ENCODE data around the gene DISP3. TPM values are rescaled to one million over a fixed set of nuclear protein-coding genes. Genes with fewer than 3 reads are reported as not detected.

DISP3 gene
- total RNA-seq (under 1 TPM in 5 of 9 donors, not detected in 4; 0.05 to 0.45 (median 0.17) TPM), polyA plus RNA-seq (under 1 TPM in 1 of 2 donors, not detected in 1; 0.03 TPM)
- long read RNA-seq, donor 1 = 0 reads
- long read RNA-seq, donor 2 = 0 reads
- long read RNA-seq, donor 3 = 0 reads

- DNase-seq (peak; percentile 38 to 74 (median 56)), ATAC-seq (peak; percentile 53 to 82 (median 78))
- Histone ChIP-seq H3K36me3 (no peaks in the 10 kb centered on the region), H3K27me3 (peaks cover 14 to 83% (median 39%) of the 10 kb centered on the region in 9 donors), H3K27ac (no peak within 1 kb of the TSS), H3K4me3 (peak within 1 kb of the TSS; percentile 19 to 64 (median 56)), H3K9me3 (no peaks in the 10 kb centered on the region), H3K4me1 (peaks cover 0 to 20% (median 15%) of the 10 kb centered on the region in 12 donors)
- intact Hi-C loops (cut with DNase I) = loop anchor here in 5 of 10 donors (2.0 to 10.0 kb wide), 3 partner anchors 146 to 164 kb away; no protein-coding TSS in a partner anchor
- WGBS, 4 donors = 0 to 1% (median 1%) methylated on average over 44 to 96 of the region's 96 CpGs
- TF ChIP-seq POLR2A (IDR thresholded peaks at IDR 0.05) = peak in 1 of 2 donors; percentile 32
- TF ChIP-seq, protein P1, sequence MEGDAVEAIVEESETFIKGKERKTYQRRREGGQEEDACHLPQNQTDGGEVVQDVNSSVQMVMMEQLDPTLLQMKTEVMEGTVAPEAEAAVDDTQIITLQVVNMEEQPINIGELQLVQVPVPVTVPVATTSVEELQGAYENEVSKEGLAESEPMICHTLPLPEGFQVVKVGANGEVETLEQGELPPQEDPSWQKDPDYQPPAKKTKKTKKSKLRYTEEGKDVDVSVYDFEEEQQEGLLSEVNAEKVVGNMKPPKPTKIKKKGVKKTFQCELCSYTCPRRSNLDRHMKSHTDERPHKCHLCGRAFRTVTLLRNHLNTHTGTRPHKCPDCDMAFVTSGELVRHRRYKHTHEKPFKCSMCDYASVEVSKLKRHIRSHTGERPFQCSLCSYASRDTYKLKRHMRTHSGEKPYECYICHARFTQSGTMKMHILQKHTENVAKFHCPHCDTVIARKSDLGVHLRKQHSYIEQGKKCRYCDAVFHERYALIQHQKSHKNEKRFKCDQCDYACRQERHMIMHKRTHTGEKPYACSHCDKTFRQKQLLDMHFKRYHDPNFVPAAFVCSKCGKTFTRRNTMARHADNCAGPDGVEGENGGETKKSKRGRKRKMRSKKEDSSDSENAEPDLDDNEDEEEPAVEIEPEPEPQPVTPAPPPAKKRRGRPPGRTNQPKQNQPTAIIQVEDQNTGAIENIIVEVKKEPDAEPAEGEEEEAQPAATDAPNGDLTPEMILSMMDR (IDR thresholded peaks at IDR 0.05) = peak; percentile 30 to 69 (median 54)
Measured at GRCh38 chr1:11478571-11479374, at the start of gene DISP3. Gene DISP3 (plus strand): TSS chr1:11479155. CDS start chr1:11500993, 21,838 bp downstream.

DNA sequence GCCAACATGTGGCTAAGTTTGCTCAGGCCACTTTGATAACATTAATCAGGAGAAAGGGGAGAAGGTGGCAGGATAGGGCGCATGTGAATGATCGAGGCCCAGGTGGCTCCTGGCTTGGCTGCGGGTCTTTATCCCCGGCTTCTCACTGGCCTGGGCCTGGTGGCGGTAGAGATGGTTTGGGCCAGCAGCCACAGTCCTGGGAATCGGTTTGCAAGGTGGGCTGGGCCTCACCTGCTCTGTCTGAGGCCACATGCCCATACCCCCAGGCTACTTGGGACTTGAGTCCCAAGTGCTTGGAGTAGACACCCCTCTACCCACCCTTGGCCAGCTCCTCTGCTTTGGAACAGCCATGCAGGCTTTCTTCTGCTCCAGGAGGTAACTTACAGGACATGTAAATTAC is 49.7 kb upstream of the DISP3 start:
- 62 to 69% (median 67%) methylated on average over 6 of the region's 6 CpGs for WGBS, 4 donors
- H3K4me1 ChIP-seq = no peaks in the 10 kb centered on the region
- H3K36me3 ChIP-seq = no peaks in the 10 kb centered on the region
- H3K4me3 ChIP-seq = no peak overlapping the region
- ATAC-seq = no peak
- intact Hi-C loops (cut with DNase I) = no loop called here
- H3K27ac ChIP-seq = no peak overlapping the region
- H3K27me3 ChIP-seq = peaks cover 0 to 12% (median 0%) of the 10 kb centered on the region in 9 donors
- TF ChIP-seq, protein P1 (IDR thresholded peaks at IDR 0.05) = no peak
- TF ChIP-seq POLR2A (IDR thresholded peaks at IDR 0.05) = no peak
- DNase-seq = peak in 1 of 5 donors; percentile 23
- H3K9me3 ChIP-seq = no peaks in the 10 kb centered on the region

DNA sequence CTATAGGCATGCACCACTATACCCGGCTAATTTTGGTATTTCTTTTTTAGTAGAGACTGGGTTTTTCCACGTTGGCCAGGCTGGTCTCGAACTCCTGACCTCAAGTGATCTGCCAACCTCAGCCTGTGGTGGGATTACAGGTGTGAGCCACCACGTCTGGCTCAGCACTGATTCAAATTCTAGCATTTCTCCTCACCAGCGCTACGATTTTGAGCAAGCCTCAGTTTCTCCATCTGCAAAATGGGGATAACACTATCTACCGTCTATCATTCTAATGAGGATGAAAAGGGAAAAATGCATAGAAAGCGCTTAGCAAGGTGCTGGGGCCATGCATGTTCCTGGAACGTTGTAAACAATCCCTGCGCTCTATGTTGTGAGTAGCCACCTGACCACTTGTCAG is 49.0 kb upstream of the DISP3 start:
- WGBS, 4 donors = 81 to 85% (median 83%) methylated on average over 10 of the region's 10 CpGs
- intact Hi-C loops (cut with DNase I) = no loop called here
- Histone ChIP-seq H3K27ac (no peak overlapping the region), H3K27me3 (peaks cover 0 to 12% (median 0%) of the 10 kb centered on the region in 9 donors), H3K36me3 (no peaks in the 10 kb centered on the region), H3K4me3 (no peak overlapping the region), H3K9me3 (no peaks in the 10 kb centered on the region), H3K4me1 (no peaks in the 10 kb centered on the region)
- DNase-seq (no peak), ATAC-seq (no peak)
- no peak for TF ChIP-seq POLR2A (IDR thresholded peaks at IDR 0.05)
- TF ChIP-seq, protein P1 (IDR thresholded peaks at IDR 0.05) = no peak

GRCh38 chr1:11431941-11432507 is 46.9 kb upstream of the DISP3 start:
- Histone ChIP-seq H3K4me1 (no peaks in the 10 kb centered on the region), H3K27ac (no peak overlapping the region), H3K4me3 (no peak overlapping the region), H3K27me3 (peaks cover 0 to 14% (median 0%) of the 10 kb centered on the region in 9 donors), H3K9me3 (no peaks in the 10 kb centered on the region), H3K36me3 (no peaks in the 10 kb centered on the region)
- ATAC-seq (no peak), DNase-seq (no peak)
- intact Hi-C loops (cut with DNase I) = no loop called here
- WGBS, 4 donors = 68 to 84% (median 71%) methylated on average over 16 of the region's 16 CpGs
- TF ChIP-seq, protein P1 (IDR thresholded peaks at IDR 0.05) = no peak
- TF ChIP-seq POLR2A (IDR thresholded peaks at IDR 0.05) = no peak
